Stimulated activated naive B cell treated with anti-CD40 and anti-IgM and Interleukin-4, amounts not matched to agents 10 μg/mL and 1 μg/mL and 100 μg/mL, for 72 hours (primary cell): ENCODE data around the gene GBP5.
A peak's percentile ranks its signal among the peaks of the same experiment; 100 is the strongest.
"Not testable (repeated sequence)": the region's sequence is repeated elsewhere in the genome, so short reads cannot be mapped to it uniquely, and the experiment has no call there.

Source experiments
- ATAC-seq, 2 donors: fragments of 150-1000 bp; cut with Tn5 transposase; replicated peaks; 2 replicates each; pipeline ENCODE4 v1.10.0; 2021; ENCODE audit warnings: moderate library complexity in 1 of 2
- DNase-seq: peaks from one replicate; pipeline ENCODE4 v3.0.0; 2021
- H3K27ac Mint-ChIP-seq: one replicate; pipeline ENCODE4 v1.8.0; 2022; ENCODE audit warnings: mild to moderate bottlenecking, mixed read lengths
- H3K27me3 Mint-ChIP-seq, 2 donors: one replicate each; pipeline ENCODE4 v1.8.0; 2022; ENCODE audit warnings: mixed read lengths in 2 of 2
- H3K36me3 Mint-ChIP-seq, 2 donors: one replicate each; pipeline ENCODE4 v1.8.0; 2022; ENCODE audit warnings: mixed read lengths in 2 of 2, mild to moderate bottlenecking in 1 of 2
- H3K4me1 Mint-ChIP-seq, 2 donors: one replicate each; pipeline ENCODE4 v1.8.0; 2022; ENCODE audit warnings: mixed read lengths in 2 of 2, mild to moderate bottlenecking in 1 of 2
- H3K4me3 Mint-ChIP-seq, 2 donors: one replicate each; pipeline ENCODE4 v1.8.0; 2022; ENCODE audit warnings: mild to moderate bottlenecking in 2 of 2, mixed read lengths in 2 of 2, moderate library complexity in 1 of 2
- H3K9me3 Mint-ChIP-seq, 2 donors: one replicate each; pipeline ENCODE4 v1.8.0; 2022; ENCODE audit warnings: mixed read lengths in 2 of 2, mild to moderate bottlenecking in 1 of 2

The GBP5 gene

DNA sequence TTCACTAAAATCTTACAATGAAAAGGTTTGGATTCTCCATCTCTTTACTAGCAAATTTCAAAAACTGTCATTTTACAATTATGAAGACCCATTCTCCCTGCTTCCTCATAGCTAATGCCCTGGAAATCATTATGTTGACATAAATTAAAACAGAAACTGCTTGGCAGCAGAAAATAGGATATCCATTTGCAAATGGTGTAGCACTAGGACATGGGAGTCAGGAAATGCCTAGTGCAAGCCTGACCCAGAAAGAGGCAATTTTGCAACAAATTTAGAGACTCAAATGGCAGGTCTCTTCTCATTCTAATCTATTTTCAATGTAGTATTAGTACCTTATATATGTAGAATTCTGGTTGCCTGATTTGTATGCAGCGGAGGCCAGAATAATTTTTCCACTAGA is 2.2 kb downstream of the GBP5 start:
- H3K27me3 Mint-ChIP-seq, result no peaks in the 10 kb centered on the region
- DNase-seq (no peak), ATAC-seq (no peak)
- H3K4me1 Mint-ChIP-seq, result peaks cover 25 to 37% of the 10 kb centered on the region in 2 donors
- H3K36me3 Mint-ChIP-seq, result peaks cover 22 to 29% of the 10 kb centered on the region in 2 donors
- H3K27ac Mint-ChIP-seq, result no peak overlapping the region
- H3K9me3 Mint-ChIP-seq, result peaks cover 0 to 3% of the 10 kb centered on the region in 2 donors
- H3K4me3 Mint-ChIP-seq, result no peak overlapping the region

DNA sequence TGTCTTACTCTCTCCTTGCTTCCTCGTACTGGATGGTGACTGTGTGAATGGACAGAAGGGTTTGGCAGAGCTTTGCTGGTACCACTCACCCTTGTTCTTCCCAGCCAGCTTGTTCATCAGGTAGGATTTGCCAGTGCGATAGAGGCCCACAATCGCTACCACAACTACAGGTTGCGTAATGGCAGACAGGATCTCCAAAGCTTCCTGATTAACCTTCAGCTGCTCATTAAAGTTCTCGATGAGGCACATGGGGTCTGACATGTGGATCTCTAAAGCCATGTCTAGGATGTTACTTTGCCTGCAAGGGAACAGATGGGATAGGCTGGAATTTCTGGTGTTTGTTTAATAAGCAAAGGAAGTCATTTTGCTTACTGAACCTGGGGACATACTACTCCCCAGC is 3.4 kb downstream of the GBP5 start:
- ATAC-seq, result no peak

DNA sequence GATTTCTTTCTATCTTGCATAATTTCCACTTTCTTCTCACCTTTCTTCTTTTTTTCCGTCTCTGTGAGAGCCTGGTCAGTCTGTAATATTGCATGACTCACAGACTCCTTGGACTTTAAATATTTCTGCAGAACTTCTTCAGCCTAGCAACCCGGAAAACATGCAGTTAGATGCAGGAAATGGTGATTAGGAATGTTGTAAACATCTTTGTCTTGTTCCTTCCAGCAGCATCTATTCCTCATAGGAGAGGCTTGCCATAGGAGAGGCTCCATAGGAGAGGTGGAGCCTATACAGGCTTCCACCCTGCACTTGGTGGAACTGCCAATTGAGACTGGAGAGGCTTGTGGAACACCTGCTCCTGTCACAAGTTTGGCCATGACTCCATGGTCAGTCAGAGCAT is 10.0 kb downstream of the GBP5 start:
- Mint-ChIP-seq H3K27me3 (no peaks in the 10 kb centered on the region), H3K4me1 (peaks cover 10% of the 10 kb centered on the region in 2 donors), H3K9me3 (peaks cover 3 to 4% of the 10 kb centered on the region in 2 donors), H3K4me3 (no peak overlapping the region), H3K27ac (no peak overlapping the region), H3K36me3 (peaks cover 51 to 53% of the 10 kb centered on the region in 2 donors)
- no peak for ATAC-seq
- DNase-seq, result no peak

More for the DNA sequence above, 3.4 kb downstream of the GBP5 start:
- Mint-ChIP-seq H3K36me3 (peaks cover 28 to 35% of the 10 kb centered on the region in 2 donors), H3K27ac (no peak overlapping the region), H3K9me3 (peaks cover 0 to 3% of the 10 kb centered on the region in 2 donors), H3K4me3 (no peak overlapping the region), H3K27me3 (no peaks in the 10 kb centered on the region), H3K4me1 (peaks cover 20 to 32% of the 10 kb centered on the region in 2 donors)
- DNase-seq, result no peak

DNA sequence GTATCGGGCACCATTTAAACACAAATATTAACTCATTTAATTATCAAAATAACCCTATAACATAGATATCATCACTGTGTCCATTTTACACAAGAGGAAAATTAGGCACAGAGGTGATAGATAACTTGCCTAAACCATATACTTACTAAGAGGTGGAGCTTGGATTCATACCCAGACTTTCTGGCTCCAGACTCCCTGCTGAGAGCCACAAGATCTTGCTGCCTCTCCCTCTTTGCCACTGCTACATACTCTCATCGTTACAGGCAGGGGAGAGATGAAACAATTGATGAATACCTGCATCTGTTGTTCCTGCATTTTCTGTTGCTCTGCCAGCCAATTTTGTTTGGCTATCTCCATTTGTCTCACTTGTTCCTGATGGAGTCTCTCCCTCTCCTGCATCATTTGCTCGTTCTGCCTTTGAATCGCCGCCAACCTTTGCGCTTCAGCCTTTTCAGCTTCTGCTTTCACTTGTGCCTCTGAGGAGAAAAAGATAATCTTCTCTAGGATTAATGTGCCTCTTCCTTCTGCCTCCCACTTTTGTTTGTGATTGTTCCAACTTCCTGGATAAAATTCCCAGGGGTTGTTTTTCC is 10.6 kb downstream of the GBP5 start:
- H3K4me3 Mint-ChIP-seq, result no peak overlapping the region
- H3K4me1 Mint-ChIP-seq, result peaks cover 10% of the 10 kb centered on the region in 2 donors
- peaks cover 50 to 53% of the 10 kb centered on the region in 2 donors for H3K36me3 Mint-ChIP-seq
- no peak overlapping the region for H3K27ac Mint-ChIP-seq
- DNase-seq (no peak), ATAC-seq (no peak)
- H3K9me3 Mint-ChIP-seq, result peaks cover 3 to 6% of the 10 kb centered on the region in 2 donors
- no peaks in the 10 kb centered on the region for H3K27me3 Mint-ChIP-seq

DNA sequence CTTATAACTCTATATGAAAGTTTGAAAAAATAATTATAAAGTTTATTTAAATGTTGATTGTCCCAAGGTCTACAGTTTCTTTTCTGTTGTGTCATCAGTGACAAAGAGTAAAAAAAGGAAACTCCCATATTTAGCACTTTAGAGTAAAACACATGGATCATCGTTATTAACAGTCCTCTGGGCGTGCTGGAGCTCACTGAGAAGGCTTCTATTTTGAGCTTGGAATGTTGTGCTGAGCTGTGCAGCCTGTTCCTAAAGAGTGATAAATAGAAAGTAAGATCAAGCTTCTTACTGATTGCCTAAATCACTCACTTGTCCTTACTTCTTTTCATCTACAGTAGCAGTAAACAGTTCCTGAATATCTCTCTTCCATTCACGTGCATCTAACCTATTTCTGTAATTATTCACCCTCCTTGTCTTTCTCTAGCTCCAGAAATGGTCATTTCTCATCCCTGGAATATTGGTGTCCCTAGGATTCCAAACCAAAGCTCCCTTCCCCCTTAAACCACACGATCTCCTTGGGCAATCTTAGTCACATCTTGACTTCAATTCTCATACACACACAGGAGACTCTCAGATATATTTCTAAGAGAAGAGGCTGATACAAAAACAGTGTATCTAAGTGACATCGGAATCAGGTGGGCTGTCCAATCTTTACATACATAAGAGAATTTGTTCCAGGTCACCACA is 11.9 kb downstream of the GBP5 start:
- ATAC-seq (no peak), DNase-seq (no peak)
- Mint-ChIP-seq H3K4me1 (peaks cover 10% of the 10 kb centered on the region in 2 donors), H3K27ac (no peak overlapping the region), H3K4me3 (no peak overlapping the region), H3K27me3 (no peaks in the 10 kb centered on the region), H3K36me3 (peaks cover 44 to 50% of the 10 kb centered on the region in 2 donors), H3K9me3 (peaks cover 4 to 9% of the 10 kb centered on the region in 2 donors)

DNA sequence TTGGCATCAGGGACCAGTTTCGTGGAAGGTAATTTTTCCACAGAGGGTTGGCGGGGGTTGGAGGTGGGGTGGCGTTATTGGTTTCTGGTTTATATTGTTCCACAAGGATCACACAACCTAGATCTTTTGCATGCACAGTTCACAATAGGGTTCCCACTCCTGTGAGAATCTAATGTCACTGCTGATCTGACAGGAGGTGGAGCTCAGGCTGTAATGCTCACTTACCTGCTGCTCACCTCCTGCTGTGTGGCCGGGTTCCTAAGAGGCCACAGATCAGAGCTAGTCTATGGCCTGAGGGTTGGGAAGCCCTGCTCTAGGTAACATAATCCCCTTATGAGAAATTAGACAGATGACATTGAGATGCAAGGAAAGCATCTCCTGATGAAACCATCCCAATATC is 12.6 kb downstream of the GBP5 start:
- peaks cover 5 to 9% of the 10 kb centered on the region in 2 donors for H3K9me3 Mint-ChIP-seq
- ATAC-seq (no peak), DNase-seq (no peak)
- H3K36me3 Mint-ChIP-seq, result peaks cover 44 to 47% of the 10 kb centered on the region in 2 donors
- peaks cover 10% of the 10 kb centered on the region in 2 donors for H3K4me1 Mint-ChIP-seq
- no peak overlapping the region for H3K27ac Mint-ChIP-seq
- H3K4me3 Mint-ChIP-seq, result no peak overlapping the region
- no peaks in the 10 kb centered on the region for H3K27me3 Mint-ChIP-seq

DNA sequence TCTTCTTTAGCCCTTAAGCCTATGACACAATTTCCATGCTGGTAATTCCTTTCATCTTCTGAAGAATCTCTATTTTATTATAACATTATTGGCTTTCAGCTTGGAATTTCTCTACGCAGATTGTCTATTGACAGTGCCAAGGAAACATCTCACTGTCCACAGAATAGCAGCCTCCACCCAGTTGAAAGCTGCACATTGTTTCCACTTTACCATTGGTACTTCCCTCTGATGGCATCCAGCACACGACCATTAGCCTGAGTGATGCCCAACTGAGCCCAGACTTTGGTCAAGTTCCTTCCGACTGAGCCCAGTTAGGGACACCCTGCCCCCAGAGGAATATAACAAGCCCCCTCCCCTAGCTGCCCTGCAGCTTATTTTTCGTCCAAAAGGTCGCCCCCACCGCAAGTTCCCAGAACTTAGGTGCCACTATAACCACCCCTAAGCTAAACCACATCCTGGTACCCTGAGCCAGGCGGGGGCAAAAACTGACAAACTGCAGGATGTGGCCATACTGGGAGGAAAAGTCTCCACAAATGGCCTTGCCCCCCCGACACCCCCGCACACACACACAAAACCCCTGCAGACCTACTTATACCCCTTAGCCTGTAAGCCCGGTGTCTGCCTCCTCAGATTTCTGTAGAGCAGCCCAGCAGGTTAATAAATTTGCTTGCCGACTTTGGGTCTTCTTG is 13.2 kb downstream of the GBP5 start:
- Mint-ChIP-seq H3K36me3 (peaks cover 43% of the 10 kb centered on the region in 2 donors), H3K4me3 (peak overlapping the region in 1 of 2 donors; percentile 31), H3K9me3 (peaks cover 5 to 9% of the 10 kb centered on the region in 2 donors), H3K4me1 (peaks cover 10% of the 10 kb centered on the region in 2 donors), H3K27ac (peak overlapping the region; percentile 3), H3K27me3 (no peaks in the 10 kb centered on the region)
- peak in 1 of 2 donors; percentile 23 for ATAC-seq
- no peak for DNase-seq

DNA sequence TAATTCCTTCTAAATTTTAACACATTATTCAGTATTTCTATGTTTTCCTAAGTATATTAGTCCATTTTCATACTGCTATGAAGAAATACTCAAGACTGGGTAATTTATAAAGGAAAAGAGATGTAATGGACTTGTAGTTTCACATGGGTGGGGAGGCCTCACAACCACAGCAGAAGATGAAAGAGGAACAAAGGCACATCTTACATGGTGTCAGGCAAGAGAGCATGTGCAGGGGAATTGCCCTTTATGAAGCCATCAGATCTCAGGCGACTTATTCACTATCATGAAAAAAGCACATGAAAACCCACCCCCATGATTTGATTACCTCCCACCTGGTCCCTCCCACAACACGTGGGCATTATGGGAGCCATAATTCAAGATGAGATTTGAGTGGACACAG is 15.6 kb downstream of the GBP5 start:
- Mint-ChIP-seq H3K36me3 (peaks cover 30 to 40% of the 10 kb centered on the region in 2 donors), H3K27me3 (no peaks in the 10 kb centered on the region), H3K9me3 (peaks cover 7 to 20% of the 10 kb centered on the region in 2 donors), H3K27ac (no peak overlapping the region), H3K4me1 (peaks cover 8 to 10% of the 10 kb centered on the region in 2 donors), H3K4me3 (no peak overlapping the region)
- ATAC-seq (peak; percentile 46 to 55), DNase-seq (no peak)

DNA sequence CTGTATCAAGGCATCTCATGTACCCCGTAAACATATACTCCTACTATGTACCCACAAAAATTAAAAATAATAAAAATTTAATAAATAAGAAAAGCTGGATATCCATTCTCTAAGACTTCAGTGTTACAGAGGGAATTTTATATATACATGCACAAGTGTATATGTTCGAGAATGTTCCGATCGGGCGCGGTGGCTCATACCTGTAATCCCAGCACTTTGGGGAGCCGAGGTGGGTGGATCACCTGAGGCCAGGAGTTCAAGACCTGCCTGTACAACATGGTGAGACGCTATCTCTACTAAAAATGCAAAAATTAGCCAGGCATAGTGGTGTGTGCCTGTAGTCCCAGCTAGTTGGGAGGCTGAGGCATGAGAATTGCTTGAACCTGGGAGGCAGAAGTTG is 17.1 kb downstream of the GBP5 start:
- not testable (repeated sequence) for H3K27me3 Mint-ChIP-seq, DNase-seq, H3K4me1 Mint-ChIP-seq, ATAC-seq, H3K4me3 Mint-ChIP-seq, H3K27ac Mint-ChIP-seq
- Mint-ChIP-seq H3K36me3 (peaks cover 28 to 34% of the 10 kb centered on the region in 2 donors), H3K9me3 (peaks cover 7 to 20% of the 10 kb centered on the region in 2 donors)

DNA sequence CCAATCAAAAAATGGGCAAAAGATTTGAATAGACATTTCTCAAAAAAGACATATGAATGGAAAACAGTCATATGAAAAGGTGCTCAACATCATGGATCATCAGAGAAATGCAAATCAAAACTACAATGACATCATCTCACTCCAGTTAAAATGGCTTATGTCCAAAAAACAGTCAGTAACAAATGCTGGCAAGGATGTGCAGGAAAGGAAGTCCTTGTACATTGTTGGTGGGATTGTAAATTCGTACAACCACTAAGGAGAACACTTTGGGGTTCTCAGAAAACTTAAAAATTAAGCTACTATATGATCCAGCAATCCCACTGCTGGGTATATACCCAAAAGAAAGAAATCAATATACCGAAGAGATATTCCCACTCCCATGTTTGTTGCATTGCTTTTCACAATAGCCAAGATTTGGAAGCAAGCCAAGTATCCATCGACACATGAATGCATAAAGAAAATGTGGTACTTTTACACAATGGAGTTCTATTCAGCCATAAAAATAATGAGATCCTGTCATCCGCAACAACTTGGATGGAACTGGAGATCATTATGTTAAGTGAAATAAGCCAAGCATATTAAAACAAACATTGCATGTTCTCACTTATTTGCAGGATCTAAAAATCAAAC is 17.9 kb downstream of the GBP5 start:
- Mint-ChIP-seq H3K27ac (no peak overlapping the region), H3K4me1 (peaks cover 5 to 6% of the 10 kb centered on the region in 2 donors), H3K36me3 (peaks cover 24 to 31% of the 10 kb centered on the region in 2 donors), H3K27me3 (no peaks in the 10 kb centered on the region), H3K9me3 (peaks cover 7 to 20% of the 10 kb centered on the region in 2 donors), H3K4me3 (no peak overlapping the region)
- ATAC-seq (no peak), DNase-seq (no peak)

DNA sequence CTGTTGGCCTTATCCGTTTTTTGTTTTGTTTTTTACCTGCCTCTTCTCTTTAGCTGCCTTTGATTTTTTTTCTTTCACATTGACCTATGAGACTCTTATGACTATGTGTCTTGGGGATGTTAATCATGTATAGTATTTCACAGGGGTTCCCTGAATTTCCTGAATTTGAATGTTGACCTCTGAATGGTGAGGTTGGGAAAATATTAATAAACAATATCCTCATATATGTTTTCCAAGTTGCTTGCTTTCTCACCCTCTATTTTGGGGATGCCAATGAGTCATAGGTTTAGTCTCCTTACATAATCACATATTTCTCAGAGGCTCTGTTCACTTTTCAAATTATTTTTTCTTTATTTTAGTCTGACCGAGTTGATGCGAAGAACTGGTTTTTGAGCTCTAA is 29.6 kb downstream of the GBP5 start:
- peaks cover 0 to 7% of the 10 kb centered on the region in 2 donors for H3K27me3 Mint-ChIP-seq
- H3K9me3 Mint-ChIP-seq, result peaks cover 9 to 16% of the 10 kb centered on the region in 2 donors
- H3K4me1 Mint-ChIP-seq, result peaks cover 4 to 6% of the 10 kb centered on the region in 2 donors
- peaks cover 12 to 29% of the 10 kb centered on the region in 2 donors for H3K36me3 Mint-ChIP-seq
- H3K4me3 Mint-ChIP-seq, result no peak overlapping the region
- no peak for ATAC-seq
- no peak for DNase-seq
- H3K27ac Mint-ChIP-seq, result no peak overlapping the region
